ENCODE measurements around the gene LARGE1. TPM values are rescaled to one million over a fixed set of nuclear protein-coding genes. Genes with fewer than 3 reads are reported as not detected.

The LARGE1 gene
- total RNA-seq, 4 donors from 2014 or later, result 18.7 to 82.1 (median 39.2) TPM

DNA sequence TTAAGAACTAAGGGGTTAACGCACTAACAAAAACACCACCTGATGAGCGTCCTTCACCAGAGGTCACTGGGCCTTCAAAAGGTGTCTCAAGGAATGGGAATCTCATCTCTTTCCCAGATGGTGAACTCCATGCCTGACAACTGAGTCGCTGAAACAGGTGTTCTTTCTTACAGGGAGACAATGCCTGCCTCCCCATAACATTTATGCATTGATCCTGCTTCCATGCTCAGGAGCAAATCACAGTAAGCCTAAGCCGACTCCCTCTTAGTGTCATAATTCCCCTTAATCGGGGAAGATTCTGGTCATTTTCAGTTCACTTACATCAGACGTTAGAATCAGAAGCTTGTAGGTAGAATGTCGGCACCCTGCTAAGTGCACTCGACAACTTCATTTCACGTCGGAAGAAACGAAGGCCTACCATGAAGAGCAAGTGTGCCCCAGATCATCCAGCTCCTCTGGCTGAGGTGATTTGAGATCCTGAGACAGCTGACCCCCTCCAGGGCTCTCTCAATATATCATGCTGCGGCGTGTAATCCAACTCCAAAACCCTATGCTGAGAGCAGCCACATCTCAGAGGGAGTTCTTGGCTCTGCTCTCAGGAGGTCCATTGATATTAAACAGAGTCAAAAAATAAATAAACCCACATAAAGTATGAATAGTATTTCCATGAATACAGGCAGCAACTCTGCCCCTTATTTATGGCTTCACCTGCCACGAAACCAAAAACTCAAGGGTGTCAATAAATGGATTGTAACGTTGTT lies 163.1 kb downstream of the LARGE1 start:
- no peak for TF ChIP-seq POLR2A (IDR thresholded peaks at IDR 0.05)
- TF ChIP-seq, protein P1, sequence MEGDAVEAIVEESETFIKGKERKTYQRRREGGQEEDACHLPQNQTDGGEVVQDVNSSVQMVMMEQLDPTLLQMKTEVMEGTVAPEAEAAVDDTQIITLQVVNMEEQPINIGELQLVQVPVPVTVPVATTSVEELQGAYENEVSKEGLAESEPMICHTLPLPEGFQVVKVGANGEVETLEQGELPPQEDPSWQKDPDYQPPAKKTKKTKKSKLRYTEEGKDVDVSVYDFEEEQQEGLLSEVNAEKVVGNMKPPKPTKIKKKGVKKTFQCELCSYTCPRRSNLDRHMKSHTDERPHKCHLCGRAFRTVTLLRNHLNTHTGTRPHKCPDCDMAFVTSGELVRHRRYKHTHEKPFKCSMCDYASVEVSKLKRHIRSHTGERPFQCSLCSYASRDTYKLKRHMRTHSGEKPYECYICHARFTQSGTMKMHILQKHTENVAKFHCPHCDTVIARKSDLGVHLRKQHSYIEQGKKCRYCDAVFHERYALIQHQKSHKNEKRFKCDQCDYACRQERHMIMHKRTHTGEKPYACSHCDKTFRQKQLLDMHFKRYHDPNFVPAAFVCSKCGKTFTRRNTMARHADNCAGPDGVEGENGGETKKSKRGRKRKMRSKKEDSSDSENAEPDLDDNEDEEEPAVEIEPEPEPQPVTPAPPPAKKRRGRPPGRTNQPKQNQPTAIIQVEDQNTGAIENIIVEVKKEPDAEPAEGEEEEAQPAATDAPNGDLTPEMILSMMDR (IDR thresholded peaks at IDR 0.05), result no peak
- H3K4me3 ChIP-seq, result no peak overlapping the region
- no peaks in the 10 kb centered on the region for H3K36me3 ChIP-seq
- H3K27ac ChIP-seq, result no peak overlapping the region
- H3K9me3 ChIP-seq, result no peaks in the 10 kb centered on the region
- no peak for DNase-seq
- H3K27me3 ChIP-seq, result no peaks in the 10 kb centered on the region
- intact Hi-C loops (cut with DNase I; ENCODE audit: low total_unique reads), result no loop called here
- H3K4me1 ChIP-seq, result no peaks in the 10 kb centered on the region

DNA sequence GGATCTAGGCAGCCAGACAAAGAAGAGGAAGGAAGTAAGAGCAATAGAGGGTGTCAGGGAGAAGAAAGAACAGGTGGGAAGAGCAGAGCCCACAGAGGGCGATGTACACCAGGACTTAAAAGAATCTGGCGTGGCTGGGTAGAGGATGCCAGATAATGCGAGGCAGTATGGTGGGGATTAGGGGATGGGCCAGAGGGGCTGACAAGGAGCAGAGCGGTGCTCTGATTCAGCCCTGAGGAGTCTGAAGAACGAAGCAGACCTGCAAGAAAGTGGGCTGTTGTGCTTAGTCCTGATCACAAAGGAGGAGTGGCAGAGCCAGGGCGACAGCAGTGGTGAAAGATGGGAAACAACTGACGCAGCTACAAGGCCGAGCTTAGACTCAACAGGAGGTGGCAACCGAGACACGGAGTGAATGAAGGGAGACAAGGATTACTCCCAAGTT lies 163.7 kb downstream of the LARGE1 start:
- DNase-seq, result no peak
- H3K27ac ChIP-seq, result no peak overlapping the region
- TF ChIP-seq POLR2A (IDR thresholded peaks at IDR 0.05), result no peak
- TF ChIP-seq, protein P1 (IDR thresholded peaks at IDR 0.05), result no peak
- no peaks in the 10 kb centered on the region for H3K4me1 ChIP-seq
- H3K4me3 ChIP-seq, result no peak overlapping the region
- intact Hi-C loops (cut with DNase I; ENCODE audit: low total_unique reads), result no loop called here
- H3K27me3 ChIP-seq, result no peaks in the 10 kb centered on the region
- no peaks in the 10 kb centered on the region for H3K9me3 ChIP-seq
- H3K36me3 ChIP-seq, result no peaks in the 10 kb centered on the region

DNA sequence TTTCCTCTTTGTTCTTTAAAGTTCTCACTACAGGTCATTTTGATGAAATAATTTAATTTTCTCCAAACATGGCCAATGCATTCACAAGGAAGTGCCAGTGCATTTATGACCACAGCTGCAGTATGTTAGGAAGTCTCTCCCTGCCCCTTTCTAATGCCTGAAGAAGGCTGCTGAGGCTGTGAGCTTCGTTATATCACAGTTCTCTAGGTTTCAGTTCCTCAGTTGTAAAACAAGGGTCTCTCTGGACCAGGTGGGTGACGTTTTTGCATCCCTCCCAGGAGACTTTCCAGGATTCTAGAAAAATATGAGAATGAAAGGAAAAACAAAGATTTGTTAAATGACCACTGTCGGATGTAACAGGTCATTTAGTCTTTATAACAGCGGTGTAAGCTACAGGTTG lies 171.6 kb downstream of the LARGE1 start:
- DNase-seq, result no peak
- H3K4me1 ChIP-seq, result no peaks in the 10 kb centered on the region
- intact Hi-C loops (cut with DNase I; ENCODE audit: low total_unique reads), result no loop called here
- H3K36me3 ChIP-seq, result no peaks in the 10 kb centered on the region
- no peak overlapping the region for H3K27ac ChIP-seq
- no peak overlapping the region for H3K4me3 ChIP-seq
- TF ChIP-seq POLR2A (IDR thresholded peaks at IDR 0.05), result no peak
- TF ChIP-seq, protein P1 (IDR thresholded peaks at IDR 0.05), result no peak
- H3K9me3 ChIP-seq, result no peaks in the 10 kb centered on the region
- H3K27me3 ChIP-seq, result no peaks in the 10 kb centered on the region

DNA sequence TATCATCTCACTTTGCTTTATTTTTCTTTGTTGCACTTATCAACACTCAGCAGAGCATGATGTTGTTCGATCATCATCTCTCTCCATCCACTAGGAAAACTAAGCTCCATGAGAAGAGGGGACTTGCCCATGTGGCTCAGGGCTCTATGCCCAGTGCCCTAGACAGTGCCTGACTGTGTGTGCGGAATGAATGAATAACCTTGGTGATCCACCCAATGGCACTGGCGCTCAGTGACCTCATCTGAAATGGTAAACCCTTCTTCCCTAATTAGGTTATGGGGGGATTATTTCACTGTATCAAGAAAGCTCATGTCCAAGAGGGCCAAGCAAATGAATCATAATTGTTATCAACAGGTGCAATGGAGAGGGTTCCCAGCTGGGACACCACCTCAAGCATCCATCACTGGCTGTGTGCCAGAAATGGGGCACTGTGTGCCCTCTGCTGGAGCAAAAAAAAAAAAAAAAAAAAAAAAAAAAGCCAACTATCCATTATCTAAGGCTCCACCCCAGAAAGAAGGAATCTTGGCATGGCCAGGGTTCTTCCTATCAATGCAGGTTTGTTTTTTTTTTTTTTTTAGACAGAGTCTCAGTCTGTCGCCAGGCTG lies 172.6 kb downstream of the LARGE1 start:
- no peak overlapping the region for H3K4me3 ChIP-seq
- H3K27me3 ChIP-seq, result no peaks in the 10 kb centered on the region
- no peak for TF ChIP-seq POLR2A (IDR thresholded peaks at IDR 0.05)
- TF ChIP-seq, protein P1 (IDR thresholded peaks at IDR 0.05), result no peak
- no peaks in the 10 kb centered on the region for H3K9me3 ChIP-seq
- intact Hi-C loops (cut with DNase I; ENCODE audit: low total_unique reads), result no loop called here
- H3K36me3 ChIP-seq, result no peaks in the 10 kb centered on the region
- H3K27ac ChIP-seq, result no peak overlapping the region
- H3K4me1 ChIP-seq, result no peaks in the 10 kb centered on the region
- no peak for DNase-seq

DNA sequence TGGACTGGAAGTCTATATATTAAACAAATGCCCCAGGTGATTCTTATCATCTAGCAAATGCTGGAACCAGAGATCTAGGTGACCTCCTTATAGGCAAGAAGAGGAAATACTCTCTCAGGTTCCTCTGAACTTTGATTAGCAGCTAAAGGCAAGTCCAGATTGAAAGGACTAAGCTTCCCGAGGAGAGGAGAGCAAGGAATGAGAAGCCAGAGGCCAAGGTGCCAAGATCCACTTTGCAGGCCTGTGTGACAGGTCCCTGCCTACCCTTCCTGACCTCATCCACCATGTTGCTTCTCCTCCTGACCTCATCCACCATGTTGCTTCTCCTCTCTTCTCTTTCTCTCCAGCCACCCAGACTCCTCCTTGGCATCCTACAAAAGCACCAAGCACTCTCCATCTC lies 173.2 kb downstream of the LARGE1 start:
- Histone ChIP-seq H3K27me3 (no peaks in the 10 kb centered on the region), H3K4me1 (no peaks in the 10 kb centered on the region), H3K4me3 (no peak overlapping the region), H3K9me3 (no peaks in the 10 kb centered on the region), H3K36me3 (no peaks in the 10 kb centered on the region), H3K27ac (no peak overlapping the region)
- no peak for TF ChIP-seq POLR2A (IDR thresholded peaks at IDR 0.05)
- TF ChIP-seq, protein P1 (IDR thresholded peaks at IDR 0.05), result no peak
- intact Hi-C loops (cut with DNase I; ENCODE audit: low total_unique reads), result no loop called here
- no peak for DNase-seq

Data from uterus (tissue), 4 donors.